ENCODE results near the gene AKT3.

GRCh38 chr1:243483952-243484351, 366.1 kb downstream of the AKT3 start:
- TF ChIP-seq, protein P1, sequence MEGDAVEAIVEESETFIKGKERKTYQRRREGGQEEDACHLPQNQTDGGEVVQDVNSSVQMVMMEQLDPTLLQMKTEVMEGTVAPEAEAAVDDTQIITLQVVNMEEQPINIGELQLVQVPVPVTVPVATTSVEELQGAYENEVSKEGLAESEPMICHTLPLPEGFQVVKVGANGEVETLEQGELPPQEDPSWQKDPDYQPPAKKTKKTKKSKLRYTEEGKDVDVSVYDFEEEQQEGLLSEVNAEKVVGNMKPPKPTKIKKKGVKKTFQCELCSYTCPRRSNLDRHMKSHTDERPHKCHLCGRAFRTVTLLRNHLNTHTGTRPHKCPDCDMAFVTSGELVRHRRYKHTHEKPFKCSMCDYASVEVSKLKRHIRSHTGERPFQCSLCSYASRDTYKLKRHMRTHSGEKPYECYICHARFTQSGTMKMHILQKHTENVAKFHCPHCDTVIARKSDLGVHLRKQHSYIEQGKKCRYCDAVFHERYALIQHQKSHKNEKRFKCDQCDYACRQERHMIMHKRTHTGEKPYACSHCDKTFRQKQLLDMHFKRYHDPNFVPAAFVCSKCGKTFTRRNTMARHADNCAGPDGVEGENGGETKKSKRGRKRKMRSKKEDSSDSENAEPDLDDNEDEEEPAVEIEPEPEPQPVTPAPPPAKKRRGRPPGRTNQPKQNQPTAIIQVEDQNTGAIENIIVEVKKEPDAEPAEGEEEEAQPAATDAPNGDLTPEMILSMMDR (IDR thresholded peaks at IDR 0.05) = no peak
- no peak for TF ChIP-seq POLR2AphosphoS5 (IDR thresholded peaks at IDR 0.05)
- TF ChIP-seq POLR2A (IDR thresholded peaks at IDR 0.05) = no peak
- no peak for TF ChIP-seq EP300 (IDR thresholded peaks at IDR 0.05)

Data from suprapubic skin (tissue), 4 donors.